ENCODE measurements around the gene SUPT3H.
A peak's percentile ranks its signal among the peaks of the same experiment; 100 is the strongest.
"Not testable (repeated sequence)": the region's sequence is repeated elsewhere in the genome, so short reads cannot be mapped to it uniquely, and the experiment has no call there.

The SUPT3H gene

GRCh38 chr6:45072016-45072415, 305.7 kb downstream of the SUPT3H start:
- peak; percentile 72 for DNase-seq (ENCODE audit: low read depth)
- H3K4me3 ChIP-seq (ENCODE audit: low read depth, low read length): no peak overlapping the region
- no peak for TF ChIP-seq CTCF (IDR thresholded peaks at IDR 0.05; ENCODE audit: low read depth, low read length)
- no peak for TF ChIP-seq MAX (IDR thresholded peaks at IDR 0.05; ENCODE audit: low read depth, low read length)
- TF ChIP-seq POLR2A (IDR thresholded peaks at IDR 0.05; ENCODE audit: extremely low read depth, insufficient read length): no peak

- TF ChIP-seq MYC (IDR thresholded peaks at IDR 0.05; ENCODE audit: low read depth, low read length): no peak
- no peak for TF ChIP-seq POLR2A (IDR thresholded peaks at IDR 0.05; ENCODE audit: extremely low read depth, insufficient read length)
- TF ChIP-seq CTCF (IDR thresholded peaks at IDR 0.05; ENCODE audit: low read depth, low read length): no peak
- TF ChIP-seq MAX (IDR thresholded peaks at IDR 0.05; ENCODE audit: low read depth, low read length): no peak
- no peak for DNase-seq (ENCODE audit: low read depth)
- no peak overlapping the region for H3K4me3 ChIP-seq (ENCODE audit: low read depth, low read length)
These were observed 308.6 kb downstream of the SUPT3H start for GRCh38 chr6:45069091-45069490.

- DNase-seq (ENCODE audit: low read depth); H3K4me3 ChIP-seq (ENCODE audit: low read depth, low read length): not testable (repeated sequence)
These were observed 310.3 kb downstream of the SUPT3H start for GRCh38 chr6:45067446-45067845.

- H3K4me3 ChIP-seq (ENCODE audit: low read depth, low read length); DNase-seq (ENCODE audit: low read depth): not testable (repeated sequence)
These were observed 315.1 kb downstream of the SUPT3H start for GRCh38 chr6:45062659-45063058.

- no peak for DNase-seq (ENCODE audit: low read depth)
- no peak overlapping the region for H3K4me3 ChIP-seq (ENCODE audit: low read depth, low read length)
- no peak for TF ChIP-seq POLR2A (IDR thresholded peaks at IDR 0.05; ENCODE audit: extremely low read depth, insufficient read length)
- no peak for TF ChIP-seq MYC (IDR thresholded peaks at IDR 0.05; ENCODE audit: low read depth, low read length)
- TF ChIP-seq MAX (IDR thresholded peaks at IDR 0.05; ENCODE audit: low read depth, low read length): no peak
- no peak for TF ChIP-seq CTCF (IDR thresholded peaks at IDR 0.05; ENCODE audit: low read depth, low read length)
These were observed 320.0 kb downstream of the SUPT3H start for GRCh38 chr6:45057711-45058110.

- DNase-seq (ENCODE audit: low read depth): peak; percentile 55
- TF ChIP-seq MYC (IDR thresholded peaks at IDR 0.05; ENCODE audit: low read depth, low read length) (no peak), MAX (IDR thresholded peaks at IDR 0.05; ENCODE audit: low read depth, low read length) (no peak), POLR2A (IDR thresholded peaks at IDR 0.05; ENCODE audit: extremely low read depth, insufficient read length) (no peak), CTCF (IDR thresholded peaks at IDR 0.05; ENCODE audit: low read depth, low read length) (no peak)
- H3K4me3 ChIP-seq (ENCODE audit: low read depth, low read length): no peak overlapping the region
These were observed 323.1 kb downstream of the SUPT3H start for GRCh38 chr6:45054610-45055009.

GRCh38 chr6:45052325-45052724, 325.4 kb downstream of the SUPT3H start:
- H3K4me3 ChIP-seq (ENCODE audit: low read depth, low read length): no peak overlapping the region
- no peak for TF ChIP-seq MAX (IDR thresholded peaks at IDR 0.05; ENCODE audit: low read depth, low read length)
- no peak for TF ChIP-seq CTCF (IDR thresholded peaks at IDR 0.05; ENCODE audit: low read depth, low read length)
- no peak for TF ChIP-seq POLR2A (IDR thresholded peaks at IDR 0.05; ENCODE audit: extremely low read depth, insufficient read length)
- TF ChIP-seq MYC (IDR thresholded peaks at IDR 0.05; ENCODE audit: low read depth, low read length): no peak
- no peak for DNase-seq (ENCODE audit: low read depth)
